Smooth muscle cell (in vitro differentiated cells): ENCODE measurements around the gene HTT. TPM values are rescaled to one million over a fixed set of nuclear protein-coding genes. Genes with fewer than 3 reads are reported as not detected.
A peak's percentile ranks its signal among the peaks of the same experiment; 100 is the strongest.

Experiments
- DNase-seq: peaks from one replicate; lab custom pipeline; 2025; ENCODE audit not compliant: unreplicated experiment; lab: John Stamatoyannopoulos, UW
- H2AFZ ChIP-seq: fragments of 200-600 bp; sonication (generic); 2 replicates; pipeline ENCODE4 v1.6.0; 2016; ENCODE audit warnings: antibody characterized with exemption, low read depth, mild to moderate bottlenecking
- H3F3A ChIP-seq: fragments of 200-600 bp; sonication (generic); 2 replicates; pipeline ENCODE4 v1.6.0; 2017; ENCODE audit warnings: antibody characterized with exemption, low read depth
- H3K27ac ChIP-seq: fragments of 200-600 bp; sonication (generic); 2 replicates; pipeline ENCODE4 v1.5.1; 2016; ENCODE audit warnings: low read depth, mild to moderate bottlenecking
- H3K27me3 ChIP-seq: fragments of 200-600 bp; sonication (generic); 2 replicates; pipeline ENCODE4 v1.6.1; 2016; ENCODE audit warnings: low read depth, mild to moderate bottlenecking
- H3K36me3 ChIP-seq: fragments of 200-600 bp; sonication (generic); 2 replicates; pipeline ENCODE4 v1.5.1; 2016; ENCODE audit warnings: low read depth
- H3K4me1 ChIP-seq: fragments of 200-600 bp; sonication (generic); 2 replicates; pipeline ENCODE4 v1.5.1; 2016; ENCODE audit warnings: low read depth
- H3K4me2 ChIP-seq: fragments of 200-600 bp; sonication (generic); 2 replicates; pipeline ENCODE4 v1.6.0; 2016; ENCODE audit warnings: mild to moderate bottlenecking
- H3K4me3 ChIP-seq: fragments of 200-600 bp; sonication (generic); 2 replicates; pipeline ENCODE4 v1.5.1; 2016; ENCODE audit warnings: mild to moderate bottlenecking
- H3K79me2 ChIP-seq: fragments of 200-600 bp; sonication (generic); 2 replicates; pipeline ENCODE4 v1.6.0; 2016; ENCODE audit warnings: low read depth, mild to moderate bottlenecking
- H3K9ac ChIP-seq: fragments of 200-600 bp; sonication (generic); 2 replicates; pipeline ENCODE4 v1.6.0; 2016; ENCODE audit warnings: low read depth
- H3K9me3 ChIP-seq: fragments of 200-600 bp; sonication (generic); replicated peaks from 2 replicates; pipeline ENCODE4 v1.5.1; 2016; ENCODE audit warnings: low read depth
- H4K20me1 ChIP-seq: fragments of 200-600 bp; sonication (generic); 2 replicates; pipeline ENCODE4 v1.6.0; 2016; ENCODE audit warnings: low read depth
- WGBS: methylation state at CpG from one replicate; pipeline ENCODE4 v1.1.7; 2016; ENCODE audit warnings: low lambda C conversion rate; 5-methylcytosine and 5-hydroxymethylcytosine counted together
- polyA plus RNA-seq: library from polyadenylated mRNA; unstranded; fragments of >200 nt; fragmentation: Nextera tagmentation; extraction: Ambion mirVana; gene quantifications from 2 replicates; pipeline ENCODE4 v1.2.1, GENCODE V29; 2016
- total RNA-seq: library from RNA; depleted of rRNA; stranded (reverse); fragments of >200 nt; gene quantifications from 2 replicates; pipeline ENCODE4 v1.2.3, GENCODE V29; 2014
- TF ChIP-seq, protein P1 (sequence below): fragments of 200-600 bp; sonication (generic); IDR thresholded peaks from 2 replicates; pipeline ENCODE4 v1.5.1; 2017; ENCODE audit warnings: borderline replicate concordance, mild to moderate bottlenecking, antibody characterized with exemption; ENCODE audit not compliant: insufficient read depth, poor library complexity, severe bottlenecking

HTT gene
- total and polyA plus RNA-seq, 2 experiments from 2014 or later: 7.1 to 16.4 TPM

GRCh38 chr4:3074846-3075651 is 568 bp downstream of the HTT start:
- whole genome bisulfite sequencing: 1% methylated on average over 36 of the region's 60 CpGs

GRCh38 chr4:3075652-3075981 is 1.1 kb downstream of the HTT start:
- peaks cover 50% of the 10 kb centered on the region for H4K20me1 ChIP-seq

More at GRCh38 chr4:3074846-3075651, 568 bp downstream of the HTT start:
- Histone ChIP-seq H3K9ac (peak overlapping the region; percentile 99), H3K36me3 (no peaks in the 10 kb centered on the region), H3K27me3 (no peaks in the 10 kb centered on the region), H3K4me3 (peak overlapping the region; percentile 97), H3K4me2 (peak overlapping the region; percentile 86), H3K79me2 (peaks cover 45% of the 10 kb centered on the region), H3K9me3 (no peaks in the 10 kb centered on the region), H2AFZ (peak overlapping the region; percentile 98), H3K27ac (peak overlapping the region; percentile 99), H4K20me1 (peaks cover 44% of the 10 kb centered on the region), H3K4me1 (peaks cover 16% of the 10 kb centered on the region), H3F3A (no peaks in the 10 kb centered on the region)
- TF ChIP-seq, protein P1, sequence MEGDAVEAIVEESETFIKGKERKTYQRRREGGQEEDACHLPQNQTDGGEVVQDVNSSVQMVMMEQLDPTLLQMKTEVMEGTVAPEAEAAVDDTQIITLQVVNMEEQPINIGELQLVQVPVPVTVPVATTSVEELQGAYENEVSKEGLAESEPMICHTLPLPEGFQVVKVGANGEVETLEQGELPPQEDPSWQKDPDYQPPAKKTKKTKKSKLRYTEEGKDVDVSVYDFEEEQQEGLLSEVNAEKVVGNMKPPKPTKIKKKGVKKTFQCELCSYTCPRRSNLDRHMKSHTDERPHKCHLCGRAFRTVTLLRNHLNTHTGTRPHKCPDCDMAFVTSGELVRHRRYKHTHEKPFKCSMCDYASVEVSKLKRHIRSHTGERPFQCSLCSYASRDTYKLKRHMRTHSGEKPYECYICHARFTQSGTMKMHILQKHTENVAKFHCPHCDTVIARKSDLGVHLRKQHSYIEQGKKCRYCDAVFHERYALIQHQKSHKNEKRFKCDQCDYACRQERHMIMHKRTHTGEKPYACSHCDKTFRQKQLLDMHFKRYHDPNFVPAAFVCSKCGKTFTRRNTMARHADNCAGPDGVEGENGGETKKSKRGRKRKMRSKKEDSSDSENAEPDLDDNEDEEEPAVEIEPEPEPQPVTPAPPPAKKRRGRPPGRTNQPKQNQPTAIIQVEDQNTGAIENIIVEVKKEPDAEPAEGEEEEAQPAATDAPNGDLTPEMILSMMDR: no peak
- DNase-seq: peak; percentile 79

DNA sequence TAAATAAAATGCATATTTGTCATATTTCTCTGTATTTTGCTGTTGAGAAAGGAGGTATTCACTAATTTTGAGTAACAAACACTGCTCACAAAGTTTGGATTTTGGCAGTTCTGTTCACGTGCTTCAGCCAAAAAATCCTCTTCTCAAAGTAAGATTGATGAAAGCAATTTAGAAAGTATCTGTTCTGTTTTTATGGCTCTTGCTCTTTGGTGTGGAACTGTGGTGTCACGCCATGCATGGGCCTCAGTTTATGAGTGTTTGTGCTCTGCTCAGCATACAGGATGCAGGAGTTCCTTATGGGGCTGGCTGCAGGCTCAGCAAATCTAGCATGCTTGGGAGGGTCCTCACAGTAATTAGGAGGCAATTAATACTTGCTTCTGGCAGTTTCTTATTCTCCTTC is 3.3 kb downstream of the HTT start:
- peaks cover 72% of the 10 kb centered on the region for H3K79me2 ChIP-seq
- H3K4me1 ChIP-seq: peaks cover 16% of the 10 kb centered on the region
- H4K20me1 ChIP-seq: peaks cover 72% of the 10 kb centered on the region
- no peak overlapping the region for H2AFZ ChIP-seq
- no peak for DNase-seq
- H3K27me3 ChIP-seq: no peaks in the 10 kb centered on the region
- no peak overlapping the region for H3K9ac ChIP-seq
- H3K9me3 ChIP-seq: no peaks in the 10 kb centered on the region
- TF ChIP-seq, protein P1: no peak
- H3K36me3 ChIP-seq: no peaks in the 10 kb centered on the region
- H3F3A ChIP-seq: no peaks in the 10 kb centered on the region
- H3K27ac ChIP-seq: no peak overlapping the region
- no peak overlapping the region for H3K4me3 ChIP-seq
- WGBS: 58% methylated on average over 2 of the region's 2 CpGs
- H3K4me2 ChIP-seq: no peak overlapping the region

More at GRCh38 chr4:3075652-3075981, 1.1 kb downstream of the HTT start:
- H3K36me3 ChIP-seq: no peaks in the 10 kb centered on the region
- no peaks in the 10 kb centered on the region for H3K27me3 ChIP-seq
- DNase-seq: no peak
- H3K4me2 ChIP-seq: peak overlapping the region; percentile 86
- no peaks in the 10 kb centered on the region for H3F3A ChIP-seq
- no peaks in the 10 kb centered on the region for H3K9me3 ChIP-seq
- H3K79me2 ChIP-seq: peaks cover 50% of the 10 kb centered on the region
- H3K4me3 ChIP-seq: peak overlapping the region; percentile 97
- no peak overlapping the region for H2AFZ ChIP-seq
- TF ChIP-seq, protein P1: no peak
- peak overlapping the region; percentile 99 for H3K27ac ChIP-seq
- WGBS: 2% methylated on average over 8 of the region's 8 CpGs
- H3K4me1 ChIP-seq: peaks cover 16% of the 10 kb centered on the region
- H3K9ac ChIP-seq: peak overlapping the region; percentile 99

GRCh38 chr4:3079694-3080123 is 5.2 kb downstream of the HTT start:
- H3K79me2 ChIP-seq: peaks cover 88% of the 10 kb centered on the region
- no peaks in the 10 kb centered on the region for H3K27me3 ChIP-seq
- H3K27ac ChIP-seq: no peak overlapping the region
- no peak overlapping the region for H3K4me3 ChIP-seq
- H3K4me2 ChIP-seq: no peak overlapping the region
- TF ChIP-seq, protein P1: no peak
- H3K36me3 ChIP-seq: no peaks in the 10 kb centered on the region
- H2AFZ ChIP-seq: no peak overlapping the region
- H3K9ac ChIP-seq: no peak overlapping the region
- H3K4me1 ChIP-seq: peaks cover 12% of the 10 kb centered on the region
- no peak for DNase-seq
- H4K20me1 ChIP-seq: peaks cover 91% of the 10 kb centered on the region
- WGBS: 81% methylated on average over 6 of the region's 6 CpGs
- H3F3A ChIP-seq: no peaks in the 10 kb centered on the region
- no peaks in the 10 kb centered on the region for H3K9me3 ChIP-seq
